NB4 (cell line): ENCODE results near the gene ATP2A3.
"Not testable (repeated sequence)": the region's sequence is repeated elsewhere in the genome, so short reads cannot be mapped to it uniquely, and the experiment has no call there.

Experiments
- DNase-seq: peaks from one replicate; pipeline ENCODE4 v3.0.0; 2010; ENCODE audit warnings: low read depth
- H3K4me3 ChIP-seq: one replicate; pipeline ENCODE4 v1.5.1; 2011; ENCODE audit warnings: mild to moderate bottlenecking, low read depth, low read length, moderate library complexity
- CTCF ChIP-seq: IDR thresholded peaks from one replicate; pipeline ENCODE4 v1.5.1; 2012; ENCODE audit warnings: low read depth, low read length
- MAX ChIP-seq: IDR thresholded peaks from 2 replicates; pipeline ENCODE4 v1.6.1; 2011; ENCODE audit warnings: low read depth, low read length
- MYC ChIP-seq: IDR thresholded peaks from 2 replicates; pipeline ENCODE4 v1.6.1; 2011; ENCODE audit warnings: low read depth, low read length
- POLR2A ChIP-seq: IDR thresholded peaks from 2 replicates; pipeline ENCODE4 v1.6.1; 2011; ENCODE audit warnings: mild to moderate bottlenecking; ENCODE audit not compliant: insufficient read length; ENCODE audit errors: extremely low read depth

The ATP2A3 gene

GRCh38 chr17:3951420-3951819 is 12.8 kb downstream of the ATP2A3 start:
- no peak overlapping the region for H3K4me3 ChIP-seq
- no peak for DNase-seq
- no peak for TF ChIP-seq MAX
- TF ChIP-seq POLR2A = no peak
- no peak for TF ChIP-seq MYC
- no peak for TF ChIP-seq CTCF

GRCh38 chr17:3951003-3951402 is 13.2 kb downstream of the ATP2A3 start:
- TF ChIP-seq POLR2A = no peak
- no peak for TF ChIP-seq MYC
- no peak for TF ChIP-seq CTCF
- TF ChIP-seq MAX = no peak
- DNase-seq = no peak
- no peak overlapping the region for H3K4me3 ChIP-seq

- DNase-seq = no peak
- no peak for TF ChIP-seq MYC
- no peak for TF ChIP-seq MAX
- TF ChIP-seq CTCF = no peak
- TF ChIP-seq POLR2A = no peak
- no peak overlapping the region for H3K4me3 ChIP-seq
Measured at GRCh38 chr17:3950584-3950983, 13.7 kb downstream of the ATP2A3 start.

GRCh38 chr17:3949418-3949817 is 14.8 kb downstream of the ATP2A3 start:
- DNase-seq = no peak
- no peak overlapping the region for H3K4me3 ChIP-seq
- no peak for TF ChIP-seq MAX
- no peak for TF ChIP-seq MYC
- TF ChIP-seq POLR2A = no peak
- no peak for TF ChIP-seq CTCF

- not testable (repeated sequence) for DNase-seq, H3K4me3 ChIP-seq
Measured at GRCh38 chr17:3948551-3948950, 15.7 kb downstream of the ATP2A3 start.

GRCh38 chr17:3947318-3947810 is 16.9 kb downstream of the ATP2A3 start:
- H3K4me3 ChIP-seq = no peak overlapping the region
- TF ChIP-seq MYC (no peak), MAX (no peak), POLR2A (no peak), CTCF (no peak)
- DNase-seq = no peak
